Chondrocyte (in vitro differentiated cells): ENCODE results near the gene PADI6. TPM values are rescaled to one million over a fixed set of nuclear protein-coding genes. Genes with fewer than 3 reads are reported as not detected.
"Not testable (repeated sequence)": the region's sequence is repeated elsewhere in the genome, so short reads cannot be mapped to it uniquely, and the experiment has no call there.

Experiments used
- DNase-seq: peaks from one replicate; pipeline ENCODE4 v3.0.0; 2021; ENCODE audit warnings: mixed read lengths, low spot score
- H3K27ac Mint-ChIP-seq: one replicate; pipeline ENCODE4 v1.8.0; 2021; ENCODE audit warnings: mild to moderate bottlenecking, moderate library complexity, mixed read lengths; ENCODE audit not compliant: unreplicated experiment
- H3K27me3 Mint-ChIP-seq: 2 replicates; pipeline ENCODE4 v1.8.0; 2021; ENCODE audit warnings: low read depth, mixed read lengths
- H3K36me3 Mint-ChIP-seq: 2 replicates; pipeline ENCODE4 v1.8.0; 2021; ENCODE audit warnings: low read depth, mixed read lengths
- H3K4me1 Mint-ChIP-seq: 2 replicates; pipeline ENCODE4 v1.8.0; 2021; ENCODE audit warnings: low read depth, mild to moderate bottlenecking, mixed read lengths
- H3K4me3 Mint-ChIP-seq: one replicate; pipeline ENCODE4 v1.8.0; 2021; ENCODE audit warnings: mild to moderate bottlenecking, moderate library complexity, mixed read lengths; ENCODE audit not compliant: unreplicated experiment
- H3K9me3 Mint-ChIP-seq: 2 replicates; pipeline ENCODE4 v1.8.0; 2021; ENCODE audit warnings: low read depth, mixed read lengths
- CTCF ChIP-seq: fragments of 200-600 bp; sonication (generic); IDR thresholded peaks from 2 replicates; pipeline ENCODE4 v1.5.0; 2021; ENCODE audit warnings: antibody characterized with exemption, mild to moderate bottlenecking, moderate library complexity
- total RNA-seq: library from RNA; stranded (reverse); gene quantifications from 3 replicates; pipeline ENCODE4 v1.2.1, GENCODE V29; 2021

The PADI6 gene
- total RNA-seq, 1 donor from 2014 or later = not detected

GRCh38 chr1:17404820-17405219 is 32.8 kb downstream of the PADI6 start:
- Mint-ChIP-seq H3K4me3 (no peak overlapping the region), H3K4me1 (no peaks in the 10 kb centered on the region), H3K36me3 (peaks cover 20% of the 10 kb centered on the region), H3K9me3 (no peaks in the 10 kb centered on the region), H3K27me3 (no peaks in the 10 kb centered on the region), H3K27ac (no peak overlapping the region)
- DNase-seq = no peak
- no peak for TF ChIP-seq CTCF

- no peaks in the 10 kb centered on the region for H3K9me3 Mint-ChIP-seq
- no peaks in the 10 kb centered on the region for H3K4me1 Mint-ChIP-seq
- H3K27ac Mint-ChIP-seq = no peak overlapping the region
- no peaks in the 10 kb centered on the region for H3K27me3 Mint-ChIP-seq
- TF ChIP-seq CTCF = peak; percentile 91
- H3K36me3 Mint-ChIP-seq = peaks cover 31% of the 10 kb centered on the region
- no peak overlapping the region for H3K4me3 Mint-ChIP-seq
- no peak for DNase-seq
These were observed 34.1 kb downstream of the PADI6 start for GRCh38 chr1:17405898-17406759.

- H3K9me3 Mint-ChIP-seq, H3K4me3 Mint-ChIP-seq, H3K27me3 Mint-ChIP-seq, H3K4me1 Mint-ChIP-seq, DNase-seq, H3K27ac Mint-ChIP-seq: not testable (repeated sequence)
- H3K36me3 Mint-ChIP-seq = peaks cover 38% of the 10 kb centered on the region
These were observed 34.9 kb downstream of the PADI6 start for GRCh38 chr1:17406760-17407475.

- DNase-seq, H3K27me3 Mint-ChIP-seq, H3K4me3 Mint-ChIP-seq, H3K4me1 Mint-ChIP-seq, H3K27ac Mint-ChIP-seq, H3K9me3 Mint-ChIP-seq: not testable (repeated sequence)
- peaks cover 45% of the 10 kb centered on the region for H3K36me3 Mint-ChIP-seq
These were observed 36.0 kb downstream of the PADI6 start for GRCh38 chr1:17407786-17408514.

- Mint-ChIP-seq H3K36me3 (peaks cover 51% of the 10 kb centered on the region), H3K9me3 (no peaks in the 10 kb centered on the region)
These were observed 37.4 kb downstream of the PADI6 start for GRCh38 chr1:17409391-17409811.

More at GRCh38 chr1:17409391-17409811, 37.4 kb downstream of the PADI6 start:
- H3K4me1 Mint-ChIP-seq = no peaks in the 10 kb centered on the region
- TF ChIP-seq CTCF = no peak
- H3K27me3 Mint-ChIP-seq = no peaks in the 10 kb centered on the region
- H3K4me3 Mint-ChIP-seq = no peak overlapping the region
- DNase-seq = no peak
- H3K27ac Mint-ChIP-seq = no peak overlapping the region
